ENCODE data around the gene OR6C1. TPM values are rescaled to one million over a fixed set of nuclear protein-coding genes. Genes with fewer than 3 reads are reported as not detected.

OR6C1 gene
- total and polyA plus RNA-seq, 4 donors: not detected

- H3K9me3 ChIP-seq (ENCODE audit: control insufficient read depth, insufficient read depth, low read length): no peaks in the 10 kb centered on the region
- H3K27me3 ChIP-seq (ENCODE audit: control insufficient read depth, insufficient read depth, low read length): no peaks in the 10 kb centered on the region
- H3K36me3 ChIP-seq (ENCODE audit: control insufficient read depth, insufficient read depth, low read length): no peaks in the 10 kb centered on the region
- WGBS (ENCODE audit: insufficient coverage): 90% methylated on average over 2 of the region's 3 CpGs
- H3K4me1 ChIP-seq (ENCODE audit: control insufficient read depth, insufficient read depth, low read length): no peaks in the 10 kb centered on the region
- DNase-seq (ENCODE audit: low read depth in 4 of 6, low spot score in 6 of 6): no peak
- H3K27ac ChIP-seq (ENCODE audit: low read depth, low read length): no peak overlapping the region
- no peak overlapping the region for H3K4me3 ChIP-seq (ENCODE audit: low read depth, low read length)
Measured at GRCh38 chr12:55365086-55365485, 50.9 kb downstream of the OR6C1 start.

Other genes starting within 250 kb of the OR6C1 start
- gene OR9K2, start 187.9 kb upstream of the OR6C1 start, total RNA-seq: not detected
- gene OR9K2, start 187.9 kb upstream of the OR6C1 start, polyA plus RNA-seq (ENCODE audit: insufficient read length in 2 of 2): not detected
- gene OR10A7, start 93.3 kb upstream of the OR6C1 start, total RNA-seq: not detected
- gene OR10A7, start 93.3 kb upstream of the OR6C1 start, polyA plus RNA-seq (ENCODE audit: insufficient read length in 2 of 2): not detected
- not detected for gene OR6C74, start 69.7 kb upstream of the OR6C1 start, total RNA-seq
- not detected for gene OR6C74, start 69.7 kb upstream of the OR6C1 start, polyA plus RNA-seq (ENCODE audit: insufficient read length in 2 of 2)
- gene OR6C6, start 17.8 kb upstream of the OR6C1 start, total RNA-seq: not detected
- gene OR6C6, start 17.8 kb upstream of the OR6C1 start, polyA plus RNA-seq (ENCODE audit: insufficient read length in 2 of 2): under 1 TPM in 1 of 2 donors, not detected in 1; 0.17 TPM
- not detected for gene OR6C3, start 16.4 kb downstream of the OR6C1 start, total RNA-seq
- not detected for gene OR6C3, start 16.4 kb downstream of the OR6C1 start, polyA plus RNA-seq (ENCODE audit: insufficient read length in 2 of 2)
- gene OR6C75, start 48.6 kb downstream of the OR6C1 start, total RNA-seq: not detected
- gene OR6C75, start 48.6 kb downstream of the OR6C1 start, polyA plus RNA-seq (ENCODE audit: insufficient read length in 2 of 2): under 1 TPM in 1 of 2 donors, not detected in 1; 0.11 TPM
- not detected for gene OR6C65, start 86.2 kb downstream of the OR6C1 start, total RNA-seq
- not detected for gene OR6C65, start 86.2 kb downstream of the OR6C1 start, polyA plus RNA-seq (ENCODE audit: insufficient read length in 2 of 2)
- not detected for gene OR6C76, start 111.9 kb downstream of the OR6C1 start, total RNA-seq
- not detected for gene OR6C76, start 111.9 kb downstream of the OR6C1 start, polyA plus RNA-seq (ENCODE audit: insufficient read length in 2 of 2)
- gene OR6C2, start 129.7 kb downstream of the OR6C1 start, total RNA-seq: not detected
- not detected for gene OR6C2, start 129.7 kb downstream of the OR6C1 start, polyA plus RNA-seq (ENCODE audit: insufficient read length in 2 of 2)
- not detected for gene OR6C70, start 155.8 kb downstream of the OR6C1 start, total RNA-seq
- gene OR6C70, start 155.8 kb downstream of the OR6C1 start, polyA plus RNA-seq (ENCODE audit: insufficient read length in 2 of 2): not detected
- gene OR6C68, start 178.0 kb downstream of the OR6C1 start, total RNA-seq: not detected
- not detected for gene OR6C68, start 178.0 kb downstream of the OR6C1 start, polyA plus RNA-seq (ENCODE audit: insufficient read length in 2 of 2)
- gene OR6C4, start 235.3 kb downstream of the OR6C1 start, total RNA-seq: not detected
- not detected for gene OR6C4, start 235.3 kb downstream of the OR6C1 start, polyA plus RNA-seq (ENCODE audit: insufficient read length in 2 of 2)

All from spinal cord (tissue), 10 donors.